HS-27A (cell line): Measurements from ENCODE around the gene PRSS16.
"Not testable (repeated sequence)": the region's sequence is repeated elsewhere in the genome, so short reads cannot be mapped to it uniquely, and the experiment has no call there.

Experiments used
- DNase-seq: peaks from one replicate; pipeline ENCODE4 v3.0.0-alpha.2; 2012; ENCODE audit warnings: low read depth, missing footprints

The PRSS16 gene

GRCh38 chr6:27248783-27249182, 1.3 kb downstream of the PRSS16 start:
- no peak for DNase-seq

- DNase-seq, result no peak
Observed at GRCh38 chr6:27250277-27251111, 3.0 kb downstream of the PRSS16 start.

GRCh38 chr6:27251112-27251605, 3.7 kb downstream of the PRSS16 start:
- DNase-seq, result no peak

- DNase-seq, result no peak
Observed at GRCh38 chr6:27251606-27252251, 4.2 kb downstream of the PRSS16 start.

GRCh38 chr6:27254566-27254965, 7.1 kb downstream of the PRSS16 start:
- DNase-seq, result no peak

- no peak for DNase-seq
Observed at GRCh38 chr6:27255866-27256265, 8.4 kb downstream of the PRSS16 start.

- DNase-seq, result no peak
Observed at GRCh38 chr6:27260369-27260768, 12.9 kb downstream of the PRSS16 start.

GRCh38 chr6:27260836-27261375, 13.4 kb downstream of the PRSS16 start:
- DNase-seq, result no peak

GRCh38 chr6:27263886-27264285, 16.4 kb downstream of the PRSS16 start:
- no peak for DNase-seq

GRCh38 chr6:27267003-27267402, 19.5 kb downstream of the PRSS16 start:
- not testable (repeated sequence) for DNase-seq

- DNase-seq, result no peak
Observed at GRCh38 chr6:27267857-27268434, 20.4 kb downstream of the PRSS16 start.

- DNase-seq, result no peak
Observed at GRCh38 chr6:27268803-27269202, 21.3 kb downstream of the PRSS16 start.

- no peak for DNase-seq
Observed at GRCh38 chr6:27273783-27274182, 26.3 kb downstream of the PRSS16 start.

- DNase-seq, result no peak
Observed at GRCh38 chr6:27275025-27275956, 27.8 kb downstream of the PRSS16 start.

GRCh38 chr6:27279513-27280063, 32.1 kb downstream of the PRSS16 start:
- no peak for DNase-seq

- no peak for DNase-seq
Observed at GRCh38 chr6:27280064-27280539, 32.6 kb downstream of the PRSS16 start.

GRCh38 chr6:27280540-27281000, 33.1 kb downstream of the PRSS16 start:
- no peak for DNase-seq

GRCh38 chr6:27281105-27281539, 33.6 kb downstream of the PRSS16 start:
- DNase-seq, result no peak

GRCh38 chr6:27281569-27281968, 34.1 kb downstream of the PRSS16 start:
- no peak for DNase-seq

GRCh38 chr6:27283279-27283678, 35.8 kb downstream of the PRSS16 start:
- no peak for DNase-seq

- no peak for DNase-seq
Observed at GRCh38 chr6:27286141-27286540, 38.6 kb downstream of the PRSS16 start.
